Right atrium auricular region (tissue), 2 donors: ENCODE measurements around the gene BNIP3. TPM values are rescaled to one million over a fixed set of nuclear protein-coding genes. Genes with fewer than 3 reads are reported as not detected.

Source experiments
- DNase-seq: peaks from one replicate; pipeline ENCODE4 v3.0.0-alpha.2; 2019; ENCODE audit warnings: low spot score
- H3K27ac ChIP-seq, 2 donors: fragments of 200-600 bp; sonication (generic); 1 replicate in 1 of 2; 2 replicates in 1 of 2; pipeline ENCODE4 v1.5.1; 2016 to 2019
- H3K27me3 ChIP-seq, 2 donors: fragments of 200-600 bp; sonication (generic); one replicate each; pipeline versions ENCODE4 v1.5.1 to v1.6.0; 2017 to 2019
- H3K36me3 ChIP-seq: fragments of 200-600 bp; sonication (generic); one replicate; pipeline ENCODE4 v1.5.1; 2016
- H3K4me1 ChIP-seq, 2 donors: fragments of 200-600 bp; sonication (generic); one replicate each; pipeline versions ENCODE4 v1.5.1 to v1.6.0; 2017 to 2019
- H3K4me3 ChIP-seq, 2 donors: fragments of 200-600 bp; sonication (generic); 1 replicate in 1 of 2; 2 replicates in 1 of 2; pipeline ENCODE4 v1.5.1; 2017 to 2019; ENCODE audit warnings: mild to moderate bottlenecking in 1 of 2, moderate library complexity in 1 of 2
- H3K9me3 ChIP-seq, 2 donors: fragments of 200-600 bp; sonication (generic); one replicate each; pipeline ENCODE4 v1.5.1; 2019
- CTCF ChIP-seq, 2 donors: fragments of 200-600 bp; sonication (generic); IDR thresholded peaks; one replicate each; pipeline ENCODE4 v1.5.1; 2019; ENCODE audit warnings: antibody characterized with exemption in 2 of 2
- total RNA-seq, 2 donors: library from RNA; depleted of rRNA; stranded (reverse); fragments of >200 nt; gene quantifications; one replicate each; pipeline ENCODE4 v1.1.0, GENCODE V29; 2016

BNIP3 gene
- total RNA-seq, 2 donors from 2014 or later: 187 to 189 TPM

GRCh38 chr10:131933696-131934086 lies 48.0 kb downstream of the BNIP3 start:
- no peak for TF ChIP-seq CTCF (IDR thresholded peaks at IDR 0.05)
- Histone ChIP-seq H3K27ac (no peak overlapping the region), H3K4me3 (no peak overlapping the region), H3K9me3 (no peaks in the 10 kb centered on the region), H3K4me1 (peaks cover 0 to 63% of the 10 kb centered on the region in 2 donors), H3K36me3 (peaks cover 28% of the 10 kb centered on the region), H3K27me3 (no peaks in the 10 kb centered on the region)
- DNase-seq: no peak

- no peak for TF ChIP-seq CTCF (IDR thresholded peaks at IDR 0.05)
- DNase-seq: no peak
- peaks cover 0 to 68% of the 10 kb centered on the region in 2 donors for H3K4me1 ChIP-seq
Measured at GRCh38 chr10:131933016-131933695, 48.6 kb downstream of the BNIP3 start.

DNA sequence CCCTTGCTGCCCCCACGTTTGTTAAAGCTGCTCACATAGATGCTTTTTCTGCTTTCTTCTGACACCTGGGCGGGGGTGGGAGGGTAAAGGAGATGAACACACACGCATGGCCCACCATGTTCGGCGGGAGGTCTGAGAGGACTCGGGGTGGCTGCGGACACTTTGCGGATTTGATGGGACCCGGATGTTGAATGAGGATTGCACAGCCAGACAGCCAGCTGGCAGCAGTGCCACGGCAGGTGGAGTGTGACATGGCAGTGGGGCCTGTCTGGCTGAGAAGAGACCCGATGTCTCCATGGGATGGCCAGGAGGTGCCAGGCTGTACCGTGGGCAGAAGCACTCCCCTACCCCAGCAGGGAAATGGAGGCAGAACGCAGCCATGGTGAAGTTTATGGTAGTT lies 49.7 kb downstream of the BNIP3 start:
- H3K9me3 ChIP-seq: no peaks in the 10 kb centered on the region
- H3K4me3 ChIP-seq: no peak overlapping the region
- DNase-seq: no peak
- TF ChIP-seq CTCF (IDR thresholded peaks at IDR 0.05): no peak
- H3K36me3 ChIP-seq: peaks cover 13% of the 10 kb centered on the region
- H3K27me3 ChIP-seq: no peaks in the 10 kb centered on the region
- peaks cover 0 to 77% of the 10 kb centered on the region in 2 donors for H3K4me1 ChIP-seq
- peak overlapping the region; percentile 11 to 20 for H3K27ac ChIP-seq

More at GRCh38 chr10:131933016-131933695, 48.6 kb downstream of the BNIP3 start:
- H3K9me3 ChIP-seq: no peaks in the 10 kb centered on the region
- H3K27me3 ChIP-seq: no peaks in the 10 kb centered on the region
- no peak overlapping the region for H3K27ac ChIP-seq
- peaks cover 23% of the 10 kb centered on the region for H3K36me3 ChIP-seq
- no peak overlapping the region for H3K4me3 ChIP-seq

- TF ChIP-seq CTCF (IDR thresholded peaks at IDR 0.05): no peak
- Histone ChIP-seq H3K27ac (peak overlapping the region in 1 of 2 donors; percentile 20), H3K9me3 (peaks cover 0 to under 1% of the 10 kb centered on the region in 2 donors), H3K4me3 (no peak overlapping the region), H3K4me1 (peaks cover 0 to 82% of the 10 kb centered on the region in 2 donors), H3K27me3 (no peaks in the 10 kb centered on the region), H3K36me3 (peaks cover 9% of the 10 kb centered on the region)
- no peak for DNase-seq
Measured at GRCh38 chr10:131930586-131931330, 51.0 kb downstream of the BNIP3 start.

DNA sequence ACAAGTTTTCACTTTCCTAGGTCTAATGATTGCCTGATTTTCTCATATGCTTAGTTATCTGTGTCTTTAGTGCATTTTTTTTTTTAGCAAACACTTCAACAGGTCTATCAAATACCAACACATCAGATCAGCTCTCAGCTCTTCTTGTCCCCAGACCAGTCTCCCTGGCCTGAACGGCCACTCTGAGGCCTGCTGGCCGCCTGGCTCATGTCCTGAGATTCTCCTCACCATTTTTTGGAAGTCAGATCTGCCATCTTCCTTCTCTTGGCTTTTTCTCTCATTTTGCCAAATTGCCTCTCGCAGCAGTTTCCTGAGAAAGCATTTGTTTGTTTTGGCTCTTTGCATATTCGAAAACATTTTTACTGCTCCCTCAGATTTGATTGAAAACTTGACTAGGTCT lies 51.6 kb downstream of the BNIP3 start:
- no peak overlapping the region for H3K27ac ChIP-seq
- no peak for TF ChIP-seq CTCF (IDR thresholded peaks at IDR 0.05)
- peaks cover 0 to 81% of the 10 kb centered on the region in 2 donors for H3K4me1 ChIP-seq
- DNase-seq: no peak
- no peak overlapping the region for H3K4me3 ChIP-seq
- peaks cover 3 to 5% of the 10 kb centered on the region in 2 donors for H3K9me3 ChIP-seq
- H3K36me3 ChIP-seq: peaks cover 6% of the 10 kb centered on the region
- H3K27me3 ChIP-seq: no peaks in the 10 kb centered on the region
